H1 (cell line): ENCODE measurements around the gene HDDC3. TPM values are rescaled to one million over a fixed set of nuclear protein-coding genes. Genes with fewer than 3 reads are reported as not detected.

ENCODE experiments used
- CHD7 ChIP-seq: fragments of 300-600 bp; sonication (generic); IDR thresholded peaks from 2 replicates; pipeline ENCODE4 v1.7.1; 2012; ENCODE audit warnings: low read length, moderate library complexity, mild to moderate bottlenecking, inconsistent platforms; ENCODE audit not compliant: insufficient replicate concordance
- EP300 ChIP-seq, 2 experiments: IDR thresholded peaks; 1 replicate in 1 of 2; 2 replicates in 1 of 2; pipeline ENCODE4 v1.6.1; 2011 to 2012; ENCODE audit warnings: low read depth in 2 of 2, low read length in 2 of 2, mild to moderate bottlenecking in 2 of 2, borderline replicate concordance in 1 of 2, inconsistent platforms in 1 of 2, moderate library complexity in 1 of 2
- NRF1 ChIP-seq: IDR thresholded peaks from 2 replicates; pipeline ENCODE4 v1.6.1; 2011; ENCODE audit warnings: mild to moderate bottlenecking, low read depth, low read length, improper control_type of control experiment
- RNF2 ChIP-seq: fragments of 200-900, 300-1000 bp; sonication (generic); IDR thresholded peaks from 2 replicates; pipeline ENCODE4 v1.7.1; 2016; ENCODE audit warnings: borderline replicate concordance, low read depth, mild to moderate bottlenecking, antibody characterized with exemption, low read length; ENCODE audit not compliant: poor library complexity, severe bottlenecking; ENCODE audit errors: missing control alignments
- SIRT6 ChIP-seq: IDR thresholded peaks from one replicate; pipeline ENCODE4 v1.7.1; 2012; ENCODE audit warnings: low read length, inconsistent platforms
- polyA plus RNA-seq, 7 experiments: library from polyadenylated mRNA; depleted of rRNA in 3 of 7; stranded (reverse) in 5 of 7; unstranded in 2 of 7; fragments of >200 nt in 5 of 7; fragments of 200-250 nt in 2 of 7; gene quantifications; 1 replicate in 5 of 7; 2 replicates in 1 of 7; 4 replicates in 1 of 7; pipeline versions ENCODE4 v1.2.1 to v1.2.3, GENCODE V29; 2011 to 2013; ENCODE audit warnings: missing spikeins in 2 of 7, mixed read lengths in 2 of 7
- total RNA-seq: library from RNA; stranded (reverse); fragmentation: NEBNext Ultra II Directional; extraction: Animal tissue kit (Norgen Biotek cat#: 25700); gene quantifications from 2 replicates; pipeline ENCODE4 v1.2.1, GENCODE V29; 2021
- TF ChIP-seq, protein P1 (sequence below), 3 experiments: IDR thresholded peaks; 1 replicate in 2 of 3; 2 replicates in 1 of 3; pipeline versions ENCODE4 v1.5.1 to v1.6.1; 2011; ENCODE audit warnings: low read length in 3 of 3, mild to moderate bottlenecking in 3 of 3, inconsistent platforms in 2 of 3, low read depth in 1 of 3, moderate library complexity in 1 of 3; ENCODE audit not compliant: insufficient read depth in 1 of 3; ENCODE audit errors: control extremely low read depth in 1 of 3

HDDC3 gene
- total and polyA plus RNA-seq, 2 of the 8 experiments (the other 6 are each of a cell fraction or from before 2014, with no cell fraction given), result 16.3 to 16.5 TPM

DNA sequence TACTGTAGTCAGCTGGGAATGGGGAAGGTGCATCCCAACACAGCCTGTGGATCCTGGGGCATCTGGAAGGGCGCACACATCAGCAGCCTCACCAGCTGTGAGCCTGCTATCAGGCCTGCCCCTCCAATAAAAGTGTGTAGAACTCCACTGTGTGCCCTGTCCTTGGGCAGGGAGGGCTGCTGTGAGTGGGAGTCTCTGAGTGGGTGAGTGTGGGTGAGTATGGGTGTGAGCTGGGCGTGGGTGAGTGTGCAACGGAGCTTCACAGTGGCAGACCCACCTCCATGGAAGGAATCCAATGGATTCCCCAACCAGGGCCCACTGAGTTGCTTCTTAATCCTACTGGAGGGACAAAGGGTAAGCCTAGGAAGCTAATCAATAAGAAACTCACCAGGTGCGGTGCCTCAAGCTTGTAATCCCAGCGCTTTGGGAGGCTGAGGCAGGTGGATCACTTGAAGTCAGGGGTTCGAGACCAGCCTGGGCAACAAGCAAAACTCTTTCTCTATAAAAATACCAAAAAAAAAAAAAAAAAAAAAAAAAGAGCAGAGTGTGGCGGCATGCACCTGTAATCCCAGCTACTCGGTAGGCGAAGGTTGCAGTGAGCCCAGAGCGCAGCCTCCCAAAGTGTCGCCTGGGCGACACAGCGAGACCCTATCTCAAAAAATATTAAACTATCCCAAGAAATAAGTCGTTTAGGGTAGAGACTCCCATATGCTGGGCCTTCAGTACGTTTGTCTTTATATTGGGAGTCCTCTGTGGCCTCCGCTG lies 21.8 kb upstream of the HDDC3 start (continued):
- TF ChIP-seq NRF1, result no peak
- TF ChIP-seq, protein P1, sequence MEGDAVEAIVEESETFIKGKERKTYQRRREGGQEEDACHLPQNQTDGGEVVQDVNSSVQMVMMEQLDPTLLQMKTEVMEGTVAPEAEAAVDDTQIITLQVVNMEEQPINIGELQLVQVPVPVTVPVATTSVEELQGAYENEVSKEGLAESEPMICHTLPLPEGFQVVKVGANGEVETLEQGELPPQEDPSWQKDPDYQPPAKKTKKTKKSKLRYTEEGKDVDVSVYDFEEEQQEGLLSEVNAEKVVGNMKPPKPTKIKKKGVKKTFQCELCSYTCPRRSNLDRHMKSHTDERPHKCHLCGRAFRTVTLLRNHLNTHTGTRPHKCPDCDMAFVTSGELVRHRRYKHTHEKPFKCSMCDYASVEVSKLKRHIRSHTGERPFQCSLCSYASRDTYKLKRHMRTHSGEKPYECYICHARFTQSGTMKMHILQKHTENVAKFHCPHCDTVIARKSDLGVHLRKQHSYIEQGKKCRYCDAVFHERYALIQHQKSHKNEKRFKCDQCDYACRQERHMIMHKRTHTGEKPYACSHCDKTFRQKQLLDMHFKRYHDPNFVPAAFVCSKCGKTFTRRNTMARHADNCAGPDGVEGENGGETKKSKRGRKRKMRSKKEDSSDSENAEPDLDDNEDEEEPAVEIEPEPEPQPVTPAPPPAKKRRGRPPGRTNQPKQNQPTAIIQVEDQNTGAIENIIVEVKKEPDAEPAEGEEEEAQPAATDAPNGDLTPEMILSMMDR (IDR thresholded peaks at IDR 0.05; ENCODE audit: control extremely low read depth in 1 of 3, insufficient read depth in 1 of 3, low read depth in 1 of 3, low read length in 3 of 3), result no peak
- no peak for TF ChIP-seq RNF2
- no peak for TF ChIP-seq CHD7
- TF ChIP-seq SIRT6, result no peak
- no peak for TF ChIP-seq EP300 (IDR thresholded peaks at IDR 0.05; ENCODE audit: borderline replicate concordance in 1 of 2, low read depth in 2 of 2, low read length in 2 of 2)
